Measurements from ENCODE around the gene IRGQ.

DNA sequence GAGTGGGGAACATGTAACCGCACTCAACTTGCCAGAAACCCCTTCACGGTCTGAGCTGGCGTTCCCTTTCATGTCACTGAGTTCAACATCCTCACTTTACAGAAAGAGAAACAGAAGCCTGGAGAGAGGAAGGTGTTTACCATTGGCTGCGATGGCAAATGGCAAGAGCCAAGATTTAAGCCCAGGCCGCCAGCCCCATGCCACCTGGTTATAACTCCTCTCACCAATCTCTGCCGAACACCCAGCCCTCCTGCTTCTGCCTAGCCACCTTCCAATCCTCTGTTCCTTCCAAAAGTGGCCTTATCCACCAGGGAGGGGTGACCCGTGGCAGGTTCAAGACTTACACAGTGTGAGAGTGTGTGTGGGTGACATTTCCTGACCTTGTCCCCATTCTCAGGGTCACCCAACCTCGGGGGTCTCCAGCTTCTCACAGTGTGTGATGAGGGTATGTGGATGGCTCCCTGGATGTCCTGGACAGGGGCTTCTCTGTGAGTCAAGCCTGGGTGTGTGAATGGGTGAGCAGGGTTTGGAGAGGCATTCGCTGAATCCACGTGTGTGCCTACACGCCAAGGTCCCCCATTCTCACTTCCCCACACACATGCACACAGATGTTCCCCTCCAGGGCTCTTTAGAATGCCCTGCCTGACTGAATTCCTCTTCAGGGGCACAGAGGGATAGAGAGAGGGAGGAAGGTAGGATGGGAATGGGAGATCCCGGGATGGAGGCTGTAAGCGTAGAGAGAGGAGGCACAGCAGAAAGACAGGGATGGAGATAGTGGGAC is 42.5 kb upstream of the IRGQ start:
- TF ChIP-seq, protein P1, sequence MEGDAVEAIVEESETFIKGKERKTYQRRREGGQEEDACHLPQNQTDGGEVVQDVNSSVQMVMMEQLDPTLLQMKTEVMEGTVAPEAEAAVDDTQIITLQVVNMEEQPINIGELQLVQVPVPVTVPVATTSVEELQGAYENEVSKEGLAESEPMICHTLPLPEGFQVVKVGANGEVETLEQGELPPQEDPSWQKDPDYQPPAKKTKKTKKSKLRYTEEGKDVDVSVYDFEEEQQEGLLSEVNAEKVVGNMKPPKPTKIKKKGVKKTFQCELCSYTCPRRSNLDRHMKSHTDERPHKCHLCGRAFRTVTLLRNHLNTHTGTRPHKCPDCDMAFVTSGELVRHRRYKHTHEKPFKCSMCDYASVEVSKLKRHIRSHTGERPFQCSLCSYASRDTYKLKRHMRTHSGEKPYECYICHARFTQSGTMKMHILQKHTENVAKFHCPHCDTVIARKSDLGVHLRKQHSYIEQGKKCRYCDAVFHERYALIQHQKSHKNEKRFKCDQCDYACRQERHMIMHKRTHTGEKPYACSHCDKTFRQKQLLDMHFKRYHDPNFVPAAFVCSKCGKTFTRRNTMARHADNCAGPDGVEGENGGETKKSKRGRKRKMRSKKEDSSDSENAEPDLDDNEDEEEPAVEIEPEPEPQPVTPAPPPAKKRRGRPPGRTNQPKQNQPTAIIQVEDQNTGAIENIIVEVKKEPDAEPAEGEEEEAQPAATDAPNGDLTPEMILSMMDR (IDR thresholded peaks at IDR 0.05; ENCODE audit: low read length) = no peak
- TF ChIP-seq EZH2 (IDR thresholded peaks at IDR 0.05; ENCODE audit: borderline replicate concordance, low read length) = no peak

All from OCI-LY1 (cell line).